GM12892 (cell line): ENCODE measurements around the gene DNAH12.
"Not testable (repeated sequence)": the region's sequence is repeated elsewhere in the genome, so short reads cannot be mapped to it uniquely, and the experiment has no call there.

Experiments used
- POLR2A ChIP-seq: IDR thresholded peaks from 2 replicates; pipeline ENCODE4 v1.6.1; 2011; ENCODE audit warnings: low read depth, low read length, control low read depth
- POLR2AphosphoS5 ChIP-seq: IDR thresholded peaks from 2 replicates; pipeline ENCODE4 v1.6.1; 2011; ENCODE audit warnings: low read depth, low read length, control low read depth

DNA sequence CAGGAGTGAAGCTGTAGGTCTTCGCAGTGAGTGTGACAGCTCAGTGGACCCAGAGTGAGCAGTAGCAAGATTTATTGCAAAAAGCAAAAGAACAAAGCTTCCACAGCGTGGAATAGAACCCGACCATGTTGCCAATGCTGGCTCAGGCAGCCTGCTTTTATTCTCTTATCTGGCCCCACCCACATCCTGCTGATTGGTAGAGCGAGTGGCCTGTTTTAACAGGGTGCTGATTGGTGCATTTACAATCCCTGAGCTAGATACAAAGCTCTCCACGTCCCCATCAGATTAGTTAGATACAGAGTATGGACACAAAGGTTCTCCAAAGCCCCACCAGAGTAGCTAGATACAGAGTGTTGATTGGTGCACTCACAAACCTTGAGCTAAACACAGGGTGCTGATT, 95.7 kb downstream of the DNAH12 start:
- TF ChIP-seq POLR2AphosphoS5, POLR2A: not testable (repeated sequence)
